Tibial artery (tissue), 4 donors: ENCODE measurements around the gene DLX5.

Source experiments
- DNase-seq, 2 donors: peaks; one replicate each; pipeline ENCODE4 v3.0.0-alpha.2; 2019
- H3K27ac ChIP-seq, 2 donors: fragments of 200-600 bp; sonication (generic) in 1 of 2; 1 replicate in 1 of 2; 2 replicates in 1 of 2; pipeline ENCODE4 v1.5.1; 2018 to 2019; ENCODE audit warnings: mild to moderate bottlenecking in 1 of 2
- H3K27me3 ChIP-seq, 2 donors: fragments of 200-600 bp; sonication (generic) in 1 of 2; one replicate each; pipeline versions ENCODE4 v1.5.1 to v1.6.0; 2016 to 2019
- H3K36me3 ChIP-seq, 3 donors: fragments of 200-600 bp; sonication (generic) in 2 of 3; one replicate each; pipeline ENCODE4 v1.5.1; 2016 to 2019; ENCODE audit warnings: mild to moderate bottlenecking in 2 of 3
- H3K4me1 ChIP-seq, 4 donors: fragments of 200-600 bp; sonication (generic) in 2 of 4; 1 replicate in 3 of 4; 2 replicates in 1 of 4; pipeline ENCODE4 v1.5.1; 2016 to 2019
- H3K4me3 ChIP-seq, 2 donors: fragments of 200-600 bp; sonication (generic) in 1 of 2; 1 replicate in 1 of 2; 2 replicates in 1 of 2; pipeline ENCODE4 v1.5.1; 2018 to 2019; ENCODE audit warnings: mild to moderate bottlenecking in 2 of 2
- H3K9me3 ChIP-seq, 3 donors: fragments of 200-600 bp; sonication (generic) in 1 of 3; one replicate each; pipeline ENCODE4 v1.5.1; 2016 to 2019
- CTCF ChIP-seq, 2 experiments: fragments of 200-600 bp in 1 of 2; fragments of 450-650 bp in 1 of 2; IDR thresholded peaks; one replicate each; pipeline ENCODE4 v1.5.1; 2017 to 2019; ENCODE audit warnings: antibody characterized with exemption in 2 of 2, mild to moderate bottlenecking in 1 of 2, moderate library complexity in 1 of 2
- intact Hi-C: fragments of 100-400 bp; cut with DNase I; formaldehyde crosslinking; loops from one replicate; pipeline ENCODE4 v1.15.0; 2023; ENCODE audit warnings: low total_unique reads

The DLX5 gene

GRCh38 chr7:96991546-96992191 lies 33.0 kb downstream of the DLX5 start:
- no peak for DNase-seq
- intact Hi-C loops: no loop called here
- TF ChIP-seq CTCF (IDR thresholded peaks at IDR 0.05): no peak

GRCh38 chr7:96989859-96990317 lies 34.7 kb downstream of the DLX5 start:
- no peaks in the 10 kb centered on the region for H3K36me3 ChIP-seq
- H3K4me1 ChIP-seq: peaks cover 0 to 10% (median 7%) of the 10 kb centered on the region in 4 donors
- H3K4me3 ChIP-seq: no peak overlapping the region
- intact Hi-C loops: no loop called here
- no peak for DNase-seq
- no peak for TF ChIP-seq CTCF (IDR thresholded peaks at IDR 0.05)
- no peaks in the 10 kb centered on the region for H3K9me3 ChIP-seq
- H3K27me3 ChIP-seq: peaks cover 0 to 83% of the 10 kb centered on the region in 2 donors
- H3K27ac ChIP-seq: no peak overlapping the region

More at GRCh38 chr7:96991546-96992191, 33.0 kb downstream of the DLX5 start:
- Histone ChIP-seq H3K27ac (no peak overlapping the region), H3K9me3 (no peaks in the 10 kb centered on the region), H3K27me3 (peaks cover 0 to 89% of the 10 kb centered on the region in 2 donors), H3K36me3 (no peaks in the 10 kb centered on the region), H3K4me1 (peaks cover 0 to 14% (median 9%) of the 10 kb centered on the region in 4 donors), H3K4me3 (no peak overlapping the region)

- TF ChIP-seq CTCF (IDR thresholded peaks at IDR 0.05): no peak
These were observed 35.3 kb downstream of the DLX5 start for GRCh38 chr7:96989241-96989858.

GRCh38 chr7:96987719-96988118 lies 36.9 kb downstream of the DLX5 start:
- no peak overlapping the region for H3K27ac ChIP-seq
- peaks cover 0 to 70% of the 10 kb centered on the region in 2 donors for H3K27me3 ChIP-seq
- H3K9me3 ChIP-seq: no peaks in the 10 kb centered on the region
- H3K36me3 ChIP-seq: no peaks in the 10 kb centered on the region
- no peak overlapping the region for H3K4me3 ChIP-seq
- H3K4me1 ChIP-seq: peaks cover 0 to 10% (median 7%) of the 10 kb centered on the region in 4 donors
- no peak for TF ChIP-seq CTCF (IDR thresholded peaks at IDR 0.05)
- DNase-seq: no peak
- intact Hi-C loops: no loop called here

More at GRCh38 chr7:96989241-96989858, 35.3 kb downstream of the DLX5 start:
- Histone ChIP-seq H3K9me3 (no peaks in the 10 kb centered on the region), H3K4me1 (peaks cover 0 to 10% (median 7%) of the 10 kb centered on the region in 4 donors), H3K36me3 (no peaks in the 10 kb centered on the region), H3K27me3 (peaks cover 0 to 83% of the 10 kb centered on the region in 2 donors), H3K27ac (no peak overlapping the region), H3K4me3 (no peak overlapping the region)
- no peak for DNase-seq
- intact Hi-C loops: no loop called here

GRCh38 chr7:96986901-96987300 lies 37.7 kb downstream of the DLX5 start:
- Histone ChIP-seq H3K27me3 (peaks cover 0 to 62% of the 10 kb centered on the region in 2 donors), H3K4me3 (no peak overlapping the region), H3K9me3 (no peaks in the 10 kb centered on the region), H3K27ac (no peak overlapping the region), H3K36me3 (no peaks in the 10 kb centered on the region), H3K4me1 (peaks cover 0 to 1% (median 0%) of the 10 kb centered on the region in 4 donors)
- DNase-seq: no peak
- intact Hi-C loops: no loop called here
- no peak for TF ChIP-seq CTCF (IDR thresholded peaks at IDR 0.05)
